SU-DHL-6 (cell line): ENCODE measurements around the gene P2RY13.

Experiments
- H2AFZ ChIP-seq: fragments of 200-600 bp; sonication (generic); 2 replicates; pipeline ENCODE4 v1.6.1; 2014; ENCODE audit warnings: low read depth, mild to moderate bottlenecking, moderate library complexity, mixed read lengths, antibody characterized with exemption, low read length; ENCODE audit not compliant: severe bottlenecking
- H3F3A ChIP-seq: fragments of 200-600 bp; shearing (Covaris generic); 2 replicates; pipeline ENCODE4 v1.6.0; 2016; ENCODE audit warnings: antibody characterized with exemption, mild to moderate bottlenecking; ENCODE audit not compliant: insufficient read depth
- H3K27ac ChIP-seq: fragments of 200-600 bp; sonication (generic); 2 replicates; pipeline ENCODE4 v1.5.1; 2016; ENCODE audit warnings: low read depth, mild to moderate bottlenecking, low read length, moderate library complexity, mixed read lengths
- H3K27me3 ChIP-seq: fragments of 200-600 bp; sonication (generic), shearing (Covaris generic); 2 replicates; pipeline ENCODE4 v1.6.0; 2014; ENCODE audit warnings: mild to moderate bottlenecking, low read length
- H3K36me3 ChIP-seq: fragments of 200-600 bp; sonication (generic); 2 replicates; pipeline ENCODE4 v1.6.1; 2014; ENCODE audit warnings: mild to moderate bottlenecking, low read length, mixed read lengths
- H3K4me2 ChIP-seq: fragments of 300-600, 200-600 bp; shearing (Covaris generic), sonication (generic); 2 replicates; pipeline ENCODE4 v1.6.0; 2014; ENCODE audit warnings: low read length, low read depth, mild to moderate bottlenecking; ENCODE audit not compliant: poor library complexity, severe bottlenecking
- H3K4me3 ChIP-seq: fragments of 200-600 bp; sonication (generic); 2 replicates; pipeline ENCODE4 v1.5.1; 2014; ENCODE audit warnings: antibody characterized with exemption, low read length, mild to moderate bottlenecking, mixed read lengths; ENCODE audit not compliant: insufficient read depth, poor library complexity, severe bottlenecking
- H3K79me2 ChIP-seq: fragments of 200-600 bp; sonication (generic); 2 replicates; pipeline ENCODE4 v1.6.1; 2014; ENCODE audit warnings: mild to moderate bottlenecking, low read length, moderate library complexity; ENCODE audit not compliant: insufficient read depth
- H3K9ac ChIP-seq: fragments of 200-600 bp; sonication (generic); 2 replicates; pipeline ENCODE4 v1.7.0; 2014; ENCODE audit warnings: mild to moderate bottlenecking, low read length
- H3K9me2 ChIP-seq: fragments of 200-600 bp; sonication (generic); replicated peaks from 2 replicates; pipeline ENCODE4 v1.6.1; 2014; ENCODE audit warnings: low read length; ENCODE audit not compliant: insufficient read depth
- H3K9me3 ChIP-seq: fragments of 200-600 bp; sonication (generic); 2 replicates; pipeline ENCODE4 v1.6.1; 2014; ENCODE audit warnings: low read length, mixed read lengths; ENCODE audit not compliant: insufficient read depth
- H4K20me1 ChIP-seq: fragments of 200-600 bp; sonication (generic); 2 replicates; pipeline ENCODE4 v1.6.1; 2014; ENCODE audit warnings: low read depth, mild to moderate bottlenecking, antibody characterized with exemption, low read length, moderate library complexity, mixed read lengths
- CTCF ChIP-seq: fragments of 200-600 bp; sonication (generic); IDR thresholded peaks from one replicate; pipeline ENCODE4 v1.5.1; 2017; ENCODE audit warnings: antibody characterized with exemption, mild to moderate bottlenecking, low read length, moderate library complexity; ENCODE audit not compliant: insufficient read depth, poor library complexity, severe bottlenecking
- EZH2phosphoT487 ChIP-seq: fragments of 200-600 bp; sonication (generic), shearing (Covaris generic); conservative IDR thresholded peaks from 2 replicates; pipeline ENCODE4 v1.6.1; 2018; ENCODE audit warnings: mild to moderate bottlenecking, antibody characterized with exemption, low read length, moderate library complexity, mixed read lengths

The P2RY13 gene

GRCh38 chr3:151283387-151283786, 46.0 kb downstream of the P2RY13 start:
- Histone ChIP-seq H3F3A (0 out of 2 replicates have a peak, but pooled peaks cover 3% of the 10 kb centered on the region), H3K27me3 (no peaks in the 10 kb centered on the region), H3K9ac (no peak overlapping the region), H3K36me3 (no peaks in the 10 kb centered on the region), H4K20me1 (no peaks in the 10 kb centered on the region), H3K4me2 (no peak overlapping the region), H3K9me2 (no peaks in the 10 kb centered on the region), H3K27ac (no peak overlapping the region), H3K79me2 (no peaks in the 10 kb centered on the region), H2AFZ (no peak overlapping the region), H3K9me3 (no peaks in the 10 kb centered on the region), H3K4me3 (no peak overlapping the region)
- TF ChIP-seq CTCF (no peak), EZH2phosphoT487 (no peak)

DNA sequence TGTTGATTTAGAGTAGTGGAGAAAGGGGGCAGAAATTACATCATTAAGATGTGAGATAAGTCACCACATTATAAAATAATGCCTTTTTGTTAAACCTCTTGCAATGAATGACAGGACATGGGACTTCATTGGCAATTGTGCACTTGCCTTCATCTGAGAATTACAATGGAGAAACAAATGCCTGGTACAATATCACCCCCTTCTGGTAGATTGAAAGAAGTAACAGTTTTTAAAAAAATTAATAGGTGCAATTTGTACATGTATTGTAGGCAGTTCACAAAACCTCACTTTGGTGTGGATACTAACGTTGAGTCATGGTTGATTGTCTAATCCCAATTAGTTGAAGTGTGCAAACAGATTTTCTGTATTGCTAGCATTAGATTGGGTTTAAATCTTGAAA, 46.4 kb downstream of the P2RY13 start:
- no peak overlapping the region for H3K27ac ChIP-seq
- H3K9me3 ChIP-seq, result no peaks in the 10 kb centered on the region
- no peaks in the 10 kb centered on the region for H4K20me1 ChIP-seq
- H3K27me3 ChIP-seq, result no peaks in the 10 kb centered on the region
- no peak overlapping the region for H3K4me2 ChIP-seq
- H2AFZ ChIP-seq, result no peak overlapping the region
- no peaks in the 10 kb centered on the region for H3K36me3 ChIP-seq
- H3K9me2 ChIP-seq, result no peaks in the 10 kb centered on the region
- no peak overlapping the region for H3K9ac ChIP-seq
- TF ChIP-seq CTCF (peak; percentile 50), EZH2phosphoT487 (no peak)
- no peaks in the 10 kb centered on the region for H3K79me2 ChIP-seq
- H3F3A ChIP-seq, result 0 out of 2 replicates have a peak, but pooled peaks cover 3% of the 10 kb centered on the region
- H3K4me3 ChIP-seq, result no peak overlapping the region

DNA sequence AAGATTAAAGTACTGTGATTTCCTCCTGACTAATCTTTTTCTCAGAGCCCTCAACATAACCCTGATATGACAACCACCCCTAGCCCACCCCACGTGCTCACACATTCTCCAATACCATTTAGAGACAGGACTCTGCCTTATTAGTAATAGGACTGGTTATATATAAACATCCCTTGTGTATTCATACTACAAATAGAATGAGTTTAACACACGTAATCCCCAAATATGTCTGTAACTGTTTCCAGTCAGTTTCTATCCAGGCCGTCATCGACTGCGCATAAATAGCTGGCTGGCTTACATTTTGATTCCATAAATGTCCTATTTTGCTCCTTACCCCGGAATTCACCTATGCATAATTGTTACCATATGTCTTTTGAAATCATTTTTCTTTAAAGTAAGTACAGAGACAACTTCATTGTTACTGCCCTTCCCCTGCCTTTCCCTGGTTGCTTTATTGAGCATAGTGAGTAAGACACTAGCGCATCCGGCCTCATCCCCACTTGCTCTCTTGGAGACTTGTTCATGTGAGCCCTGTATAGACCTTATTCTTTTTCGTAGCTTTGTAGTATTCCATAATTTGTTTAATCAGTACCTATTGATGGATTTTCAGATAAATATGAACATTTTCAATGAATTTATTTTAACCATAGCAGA, 47.6 kb downstream of the P2RY13 start:
- Histone ChIP-seq H3K9me2 (no peaks in the 10 kb centered on the region), H3K27ac (no peak overlapping the region), H3F3A (0 out of 2 replicates have a peak, but pooled peaks cover 3% of the 10 kb centered on the region), H3K4me3 (no peak overlapping the region), H3K27me3 (no peaks in the 10 kb centered on the region), H3K9ac (no peak overlapping the region), H3K4me2 (no peak overlapping the region), H3K36me3 (no peaks in the 10 kb centered on the region), H2AFZ (no peak overlapping the region), H3K79me2 (no peaks in the 10 kb centered on the region), H3K9me3 (no peaks in the 10 kb centered on the region), H4K20me1 (no peaks in the 10 kb centered on the region)
- TF ChIP-seq EZH2phosphoT487 (no peak), CTCF (no peak)
